Transverse colon (tissue), 4 donors: ENCODE results near the gene NFE2L3. TPM values are rescaled to one million over a fixed set of nuclear protein-coding genes. Genes with fewer than 3 reads are reported as not detected.
A peak's percentile ranks its signal among the peaks of the same experiment; 100 is the strongest.

ENCODE experiments used
- DNase-seq: peaks from one replicate; pipeline ENCODE4 v3.0.0-alpha.2; 2019
- H3K27ac ChIP-seq, 4 donors: fragments of 200-600 bp; sonication (generic); 2 replicates each; pipeline ENCODE4 v1.5.1; 2016 to 2018; ENCODE audit warnings: inconsistent platforms in 4 of 4
- H3K27me3 ChIP-seq: fragments of 200-600 bp; sonication (generic); 2 replicates; pipeline ENCODE4 v1.5.1; 2017; ENCODE audit warnings: inconsistent platforms
- H3K36me3 ChIP-seq, 4 donors: fragments of 200-600 bp; sonication (generic); 2 replicates each; pipeline ENCODE4 v1.5.1; 2017 to 2019; ENCODE audit warnings: inconsistent platforms in 4 of 4
- H3K4me1 ChIP-seq, 4 donors: fragments of 200-600 bp; sonication (generic); 2 replicates each; pipeline ENCODE4 v1.5.1; 2017 to 2020; ENCODE audit warnings: inconsistent platforms in 4 of 4
- H3K4me3 ChIP-seq, 4 donors: fragments of 200-600 bp; sonication (generic); 1 replicate in 1 of 4; 2 replicates in 3 of 4; pipeline versions ENCODE4 v1.5.1 to v1.6.1; 2017 to 2019; ENCODE audit warnings: inconsistent platforms in 4 of 4
- H3K9me3 ChIP-seq, 2 donors: fragments of 200-600 bp; sonication (generic); 2 replicates each; pipeline ENCODE4 v1.5.1; 2017 to 2019; ENCODE audit warnings: inconsistent platforms in 2 of 2
- EP300 ChIP-seq: sonication (generic); formaldehyde crosslinking; IDR thresholded peaks from one replicate; pipeline ENCODE4 v1.6.1; 2017; ENCODE audit warnings: antibody characterized with exemption, low read depth
- POLR2A ChIP-seq: fragments of 450-650 bp; IDR thresholded peaks from one replicate; pipeline ENCODE4 v1.6.1; 2016; ENCODE audit warnings: antibody characterized with exemption, mild to moderate bottlenecking, moderate library complexity
- POLR2AphosphoS5 ChIP-seq, 3 donors: sonication (generic); formaldehyde crosslinking; IDR thresholded peaks; one replicate each; pipeline ENCODE4 v1.6.1; 2016; ENCODE audit warnings: antibody characterized with exemption in 3 of 3
- WGBS, 2 donors: methylation state at CpG; one replicate each; pipeline ENCODE4 v1.1.5; 2018; ENCODE audit warnings: low coverage in 1 of 2; 5-methylcytosine and 5-hydroxymethylcytosine counted together
- in situ Hi-C, 4 donors: fragments of 200-750 bp; cut with MboI; loops; one replicate each; pipeline versions ENCODE4 v1.15.0 to v1.15.1; 2017; ENCODE audit warnings: low sequenced_read_pairs in 3 of 4, low pct_ligation_motif_present in 1 of 4, low pct_unique_long_range_greater_than_20kb in 1 of 4
- intact Hi-C: fragments of 100-400 bp; cut with DNase I; formaldehyde crosslinking; loops from one replicate; pipeline ENCODE4 v1.15.1; 2023; ENCODE audit warnings: low total_unique reads
- total RNA-seq, 4 donors: library from RNA; depleted of rRNA; stranded (reverse); fragments of >200 nt; gene quantifications; one replicate each; pipeline ENCODE4 v1.1.0, GENCODE V29; 2016
- TF ChIP-seq, protein P1 (sequence below), 5 experiments: fragments of 200-600 bp in 3 of 5; fragments of 450-650 bp in 2 of 5; sonication (generic) in 3 of 5; IDR thresholded peaks; 1 replicate in 2 of 5; 2 replicates in 3 of 5; pipeline ENCODE4 v1.5.1; 2016 to 2017; ENCODE audit warnings: antibody characterized with exemption in 5 of 5, inconsistent platforms in 3 of 5, mild to moderate bottlenecking in 2 of 5, moderate library complexity in 1 of 5

NFE2L3 gene
- total RNA-seq, 4 donors from 2014 or later: 1.4 to 11.4 (median 6.6) TPM

DNA sequence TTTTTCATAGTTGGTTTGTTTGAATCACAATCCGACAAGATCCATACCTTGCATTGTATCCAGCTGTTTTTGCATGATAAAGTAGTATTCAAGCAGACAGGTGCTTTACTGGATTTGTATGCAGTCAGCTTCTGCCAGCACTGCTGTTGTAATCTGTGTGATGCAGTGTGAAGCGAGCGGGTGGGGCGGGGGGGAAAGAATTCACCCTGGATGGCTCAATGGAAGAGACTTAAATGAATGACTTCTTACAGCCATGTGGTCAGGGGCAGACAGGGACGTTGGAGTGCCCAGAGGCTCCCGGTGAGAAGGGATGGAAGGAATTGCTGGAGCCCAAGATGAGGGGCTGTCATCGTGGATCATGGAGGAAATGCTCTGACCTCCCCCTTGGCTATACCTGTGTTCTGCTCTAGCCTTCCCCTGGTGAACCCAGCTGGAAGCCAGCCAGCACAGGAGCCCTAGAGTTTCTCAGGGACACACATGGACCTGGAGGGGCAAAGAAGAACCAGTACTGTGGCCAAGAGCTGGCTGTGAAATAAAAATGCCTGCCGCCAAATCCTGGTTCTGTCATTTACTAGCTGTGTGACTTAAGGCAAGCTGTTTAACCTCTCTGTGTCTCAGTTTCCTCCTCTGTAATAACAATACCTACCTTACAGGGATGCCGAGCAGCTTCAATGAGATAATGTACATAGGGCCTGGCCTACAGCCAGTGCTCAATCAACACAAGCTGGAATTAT, 14.1 kb downstream of the NFE2L3 start:
- Histone ChIP-seq H3K27me3 (no peaks in the 10 kb centered on the region), H3K4me3 (no peak overlapping the region), H3K4me1 (peaks cover 0 to 15% (median 10%) of the 10 kb centered on the region in 4 donors), H3K27ac (peak overlapping the region in 1 of 4 donors; percentile 35), H3K9me3 (no peaks in the 10 kb centered on the region), H3K36me3 (no peaks in the 10 kb centered on the region)
- DNase-seq: no peak
- TF ChIP-seq POLR2A: no peak
- TF ChIP-seq, protein P1, sequence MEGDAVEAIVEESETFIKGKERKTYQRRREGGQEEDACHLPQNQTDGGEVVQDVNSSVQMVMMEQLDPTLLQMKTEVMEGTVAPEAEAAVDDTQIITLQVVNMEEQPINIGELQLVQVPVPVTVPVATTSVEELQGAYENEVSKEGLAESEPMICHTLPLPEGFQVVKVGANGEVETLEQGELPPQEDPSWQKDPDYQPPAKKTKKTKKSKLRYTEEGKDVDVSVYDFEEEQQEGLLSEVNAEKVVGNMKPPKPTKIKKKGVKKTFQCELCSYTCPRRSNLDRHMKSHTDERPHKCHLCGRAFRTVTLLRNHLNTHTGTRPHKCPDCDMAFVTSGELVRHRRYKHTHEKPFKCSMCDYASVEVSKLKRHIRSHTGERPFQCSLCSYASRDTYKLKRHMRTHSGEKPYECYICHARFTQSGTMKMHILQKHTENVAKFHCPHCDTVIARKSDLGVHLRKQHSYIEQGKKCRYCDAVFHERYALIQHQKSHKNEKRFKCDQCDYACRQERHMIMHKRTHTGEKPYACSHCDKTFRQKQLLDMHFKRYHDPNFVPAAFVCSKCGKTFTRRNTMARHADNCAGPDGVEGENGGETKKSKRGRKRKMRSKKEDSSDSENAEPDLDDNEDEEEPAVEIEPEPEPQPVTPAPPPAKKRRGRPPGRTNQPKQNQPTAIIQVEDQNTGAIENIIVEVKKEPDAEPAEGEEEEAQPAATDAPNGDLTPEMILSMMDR (IDR thresholded peaks at IDR 0.05): no peak
- no peak for TF ChIP-seq EP300
- no peak for TF ChIP-seq POLR2AphosphoS5 (IDR thresholded peaks at IDR 0.05)
- 65 to 73% methylated on average over 4 to 9 of the region's 9 CpGs for WGBS, 2 donors
- intact Hi-C loops (no loop called here), in situ Hi-C loops (no loop called here)

DNA sequence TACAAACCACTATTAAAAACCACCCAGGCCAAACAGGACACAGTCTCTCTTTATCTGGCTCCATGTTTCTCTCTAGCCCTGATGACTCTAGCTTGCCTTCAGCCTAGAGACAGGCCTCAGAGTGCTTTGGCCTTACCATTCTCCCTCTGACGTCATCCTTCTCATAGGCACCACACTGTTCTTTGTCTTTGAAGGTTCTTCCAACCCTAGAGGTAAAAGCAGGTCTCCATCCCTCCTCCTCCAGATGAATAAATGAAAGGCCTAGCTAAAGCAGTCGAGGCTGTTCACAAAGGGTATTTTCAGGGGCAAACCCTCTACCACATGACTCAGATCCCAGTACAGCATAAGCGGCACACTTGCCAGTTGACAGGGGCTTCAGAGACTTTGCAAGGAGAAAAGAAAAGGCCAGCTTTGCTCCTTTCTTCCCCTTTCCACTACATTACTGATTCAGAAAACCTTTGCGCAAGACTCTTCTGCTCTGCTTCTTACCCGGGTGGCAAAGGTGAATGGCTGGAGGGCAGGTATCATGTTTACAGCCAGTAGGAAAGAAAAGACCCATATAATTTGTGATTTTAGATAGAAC, 14.8 kb downstream of the NFE2L3 start:
- intact Hi-C loops: no loop called here
- no peak overlapping the region for H3K4me3 ChIP-seq
- no peaks in the 10 kb centered on the region for H3K27me3 ChIP-seq
- no peak for DNase-seq
- no peaks in the 10 kb centered on the region for H3K36me3 ChIP-seq
- no peaks in the 10 kb centered on the region for H3K9me3 ChIP-seq
- TF ChIP-seq POLR2A: no peak
- 53 to 65% methylated on average over 4 to 5 of the region's 5 CpGs for WGBS, 2 donors
- peak overlapping the region in 1 of 4 donors; percentile 35 for H3K27ac ChIP-seq
- H3K4me1 ChIP-seq: peaks cover 0 to 15% (median 10%) of the 10 kb centered on the region in 4 donors
- in situ Hi-C loops: no loop called here

DNA sequence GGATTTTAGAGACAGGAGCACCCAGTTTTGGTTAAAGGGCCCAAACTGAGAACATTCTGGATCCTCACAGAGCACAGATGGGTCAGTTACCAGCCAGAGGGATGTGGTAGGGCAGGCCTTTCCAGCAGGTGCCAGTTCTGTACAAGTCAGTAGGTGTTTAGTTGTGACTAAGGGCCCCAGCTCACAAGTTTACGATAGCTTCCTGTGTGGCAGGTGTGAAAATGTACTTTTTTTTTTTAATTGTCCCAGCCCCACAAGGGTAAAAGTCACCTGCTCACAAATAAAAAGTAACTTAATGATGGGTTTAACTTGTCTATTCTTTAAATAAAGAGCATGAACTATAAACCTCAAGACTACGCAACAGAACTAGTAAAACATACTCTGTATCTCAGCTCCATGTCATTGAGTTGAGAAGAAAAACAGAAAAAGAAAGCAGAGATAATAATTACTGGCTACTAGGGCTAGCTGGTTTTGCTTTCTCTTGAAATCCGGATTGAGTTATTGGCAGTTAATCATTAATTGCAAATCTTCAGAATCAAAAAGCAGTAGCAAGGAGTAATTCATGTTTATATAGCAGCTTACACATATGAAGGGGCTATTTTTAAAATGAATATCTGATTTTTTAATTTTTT, 15.4 kb downstream of the NFE2L3 start:
- peaks cover 0 to 15% (median 10%) of the 10 kb centered on the region in 4 donors for H3K4me1 ChIP-seq
- in situ Hi-C loops (no loop called here), intact Hi-C loops (no loop called here)
- no peaks in the 10 kb centered on the region for H3K27me3 ChIP-seq
- no peak for DNase-seq
- WGBS, 2 donors: 34 to 59% methylated on average over 3 of the region's 3 CpGs
- H3K36me3 ChIP-seq: no peaks in the 10 kb centered on the region
- peak overlapping the region in 1 of 4 donors; percentile 35 for H3K27ac ChIP-seq
- no peaks in the 10 kb centered on the region for H3K9me3 ChIP-seq
- H3K4me3 ChIP-seq: no peak overlapping the region
- TF ChIP-seq POLR2AphosphoS5 (IDR thresholded peaks at IDR 0.05): no peak
- TF ChIP-seq, protein P1 (IDR thresholded peaks at IDR 0.05): no peak
- TF ChIP-seq EP300: no peak
- no peak for TF ChIP-seq POLR2A

DNA sequence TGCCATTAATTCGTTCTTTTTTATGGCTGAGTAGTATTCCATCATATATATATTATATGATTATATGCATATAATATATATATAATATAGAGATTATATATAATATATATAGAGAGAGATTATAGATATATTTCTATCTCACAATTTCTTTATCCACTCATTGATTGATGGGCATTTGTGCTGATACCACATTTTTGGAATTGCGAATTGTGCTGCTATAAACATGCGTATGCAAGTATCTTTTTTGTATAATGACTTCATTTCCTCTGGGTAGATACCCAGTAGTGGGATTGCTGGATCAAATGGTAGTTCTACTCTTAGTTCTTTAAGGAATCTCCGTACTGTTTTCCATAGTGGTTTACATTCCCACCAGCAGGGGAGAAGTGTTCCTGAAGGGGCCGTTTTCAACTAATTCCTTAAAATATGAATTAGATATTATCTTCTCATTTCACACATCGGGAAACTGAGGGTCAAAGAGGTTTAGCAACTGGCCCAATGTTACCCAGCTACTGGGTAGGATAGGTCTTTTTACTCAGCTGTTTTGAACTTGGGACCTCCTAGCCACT, 16.5 kb downstream of the NFE2L3 start:
- TF ChIP-seq POLR2A: no peak
- no peak for TF ChIP-seq POLR2AphosphoS5 (IDR thresholded peaks at IDR 0.05)
- no peak for TF ChIP-seq EP300
- TF ChIP-seq, protein P1 (IDR thresholded peaks at IDR 0.05): no peak
- intact Hi-C loops (no loop called here), in situ Hi-C loops (no loop called here)
- H3K4me3 ChIP-seq: no peak overlapping the region
- DNase-seq: no peak
- H3K27me3 ChIP-seq: no peaks in the 10 kb centered on the region
- H3K27ac ChIP-seq: no peak overlapping the region
- no peaks in the 10 kb centered on the region for H3K9me3 ChIP-seq
- WGBS, 2 donors: 84 to 90% methylated on average over 6 of the region's 6 CpGs
- peaks cover 0 to 15% (median 10%) of the 10 kb centered on the region in 4 donors for H3K4me1 ChIP-seq
- no peaks in the 10 kb centered on the region for H3K36me3 ChIP-seq
